GM12878 (cell line): Measurements from ENCODE around the gene FGD4. TPM values are rescaled to one million over a fixed set of nuclear protein-coding genes. Genes with fewer than 3 reads are reported as not detected.

Experiments used
- ATAC-seq: fragments of 200-7000 bp; cut with Tn5 transposase; 3 replicates; pipeline ENCODE4 v1.9.1; 2020; ENCODE audit warnings: mild to moderate bottlenecking, moderate library complexity
- BruUV-seq: library from RNA; stranded (reverse); fragments of 400-500 nt; replicated peaks from 2 replicates; lab custom pipeline; 2021; lab: Mats Ljungman, UMichigan
- CTCF ChIA-PET: fragments of 300-600 bp; sonication (Branson Sonifier 250); formaldehyde crosslinking; extraction: SDS; loops from one replicate; lab custom pipeline; 2021; ENCODE audit warnings: inconsistent platforms; lab: Yijun Ruan, JAX
- POLR2A ChIA-PET: fragments of 350-600 bp; formaldehyde crosslinking; extraction: SDS; loops from one replicate; lab custom pipeline; 2021; ENCODE audit warnings: inconsistent platforms; lab: Charles Lee
- RAD21 ChIA-PET: fragments of 300-600 bp; sonication (Branson Sonifier 250); formaldehyde crosslinking; loops from one replicate; lab custom pipeline; 2023; ENCODE audit warnings: antibody characterized with exemption; ENCODE audit not compliant: unreplicated experiment; lab: Charles Lee
- SMC1A ChIA-PET: fragments of 300-600 bp; sonication (Branson Sonifier 250); formaldehyde crosslinking; loops from one replicate; lab custom pipeline; 2023; ENCODE audit not compliant: unreplicated experiment, uncharacterized antibody; lab: Charles Lee
- DNase-seq: peaks from one replicate; pipeline ENCODE4 v3.0.0-alpha.2; 2011; ENCODE audit warnings: low read depth, low spot score
- FAIRE-seq: peaks from 3 replicates; lab custom pipeline; 2011; peaks lifted over from hg19 to GRCh38; lab: Jason Lieb, UNC
- H2AFZ ChIP-seq: 2 replicates; pipeline ENCODE4 v1.6.0; 2011; ENCODE audit warnings: low read depth, low read length, control low read depth; ENCODE audit not compliant: control insufficient read depth
- H3K27ac ChIP-seq: 2 replicates; pipeline ENCODE4 v1.5.1; 2011; ENCODE audit warnings: control low read depth; ENCODE audit not compliant: control insufficient read depth, insufficient read depth
- H3K27me3 ChIP-seq, 2 experiments: replicated peaks in 1 of 2; 2 replicates each; pipeline versions ENCODE4 v1.6.0 to v1.6.1; 2011; ENCODE audit warnings: low read length in 1 of 2; ENCODE audit not compliant: control insufficient read depth in 2 of 2, insufficient read depth in 2 of 2
- H3K36me3 ChIP-seq, 2 experiments: 2 replicates each; pipeline ENCODE4 v1.5.1; 2011; ENCODE audit warnings: low read length in 1 of 2; ENCODE audit not compliant: control insufficient read depth in 2 of 2, insufficient read depth in 2 of 2
- H3K4me1 ChIP-seq: 2 replicates; pipeline ENCODE4 v1.6.1; 2011; ENCODE audit warnings: mild to moderate bottlenecking, low read length, moderate library complexity, mixed read lengths; ENCODE audit not compliant: control insufficient read depth, insufficient read depth
- H3K4me2 ChIP-seq: 2 replicates; pipeline ENCODE4 v1.6.0; 2011; ENCODE audit warnings: control low read depth; ENCODE audit not compliant: control insufficient read depth, insufficient read depth
- H3K4me3 ChIP-seq: fragments of 200-600 bp; sonication (generic); 2 replicates; pipeline ENCODE4 v1.5.1; 2016
- H3K79me2 ChIP-seq: 2 replicates; pipeline ENCODE4 v1.6.0; 2011; ENCODE audit warnings: low read length; ENCODE audit not compliant: control insufficient read depth, insufficient read depth
- H3K9ac ChIP-seq: 2 replicates; pipeline ENCODE4 v1.8.0; 2011; ENCODE audit warnings: low read length, control low read depth, mixed read lengths; ENCODE audit not compliant: control insufficient read depth, insufficient read depth
- H3K9me3 ChIP-seq: replicated peaks from 3 replicates; pipeline ENCODE4 v1.5.1; 2011; ENCODE audit warnings: mild to moderate bottlenecking, low read length; ENCODE audit not compliant: control insufficient read depth, insufficient read depth
- H4K20me1 ChIP-seq: 2 replicates; pipeline ENCODE4 v1.6.0; 2011; ENCODE audit not compliant: control insufficient read depth, insufficient read depth
- CBX5 ChIP-seq: sonication (generic); IDR thresholded peaks from 2 replicates; pipeline ENCODE4 v1.6.1; 2016; ENCODE audit warnings: low read depth, moderate library complexity, mild to moderate bottlenecking, inconsistent platforms
- FOS ChIP-seq: IDR thresholded peaks from 3 replicates; pipeline ENCODE4 v1.6.1; 2011; ENCODE audit warnings: borderline replicate concordance; ENCODE audit not compliant: insufficient read length; ENCODE audit errors: extremely low read depth
- HDGF ChIP-seq: fragments of 450-650 bp; IDR thresholded peaks from 2 replicates; pipeline ENCODE4 v1.6.1; 2016; ENCODE audit warnings: antibody characterized with exemption
- HSF1 ChIP-seq: fragments of 150-350 bp; IDR thresholded peaks from 2 replicates; pipeline ENCODE4 v1.6.1; 2014; ENCODE audit warnings: mild to moderate bottlenecking, low read depth, low read length
- IKZF2 ChIP-seq, 2 experiments: fragments of 450-650 bp; IDR thresholded peaks; 2 replicates each; pipeline ENCODE4 v1.6.1; 2017; ENCODE audit warnings: mild to moderate bottlenecking in 2 of 2, moderate library complexity in 2 of 2
- IRF4 ChIP-seq: IDR thresholded peaks from 2 replicates; pipeline ENCODE4 v1.6.1; 2011; ENCODE audit warnings: low read depth, low read length
- JUNB ChIP-seq: IDR thresholded peaks from 2 replicates; pipeline ENCODE4 v1.6.1; 2016; ENCODE audit warnings: antibody characterized with exemption, mild to moderate bottlenecking
- JUND ChIP-seq: IDR thresholded peaks from 2 replicates; pipeline ENCODE4 v1.6.1; 2012; ENCODE audit warnings: low read depth, mild to moderate bottlenecking, low read length, improper control_type of control experiment, moderate library complexity
- LARP7 ChIP-seq: fragments of 450-650 bp; IDR thresholded peaks from 2 replicates; pipeline ENCODE4 v1.6.1; 2017; ENCODE audit warnings: mild to moderate bottlenecking
- NR2C2 ChIP-seq: IDR thresholded peaks from 2 replicates; pipeline ENCODE4 v1.6.1; 2011; ENCODE audit warnings: borderline replicate concordance, low read depth; ENCODE audit not compliant: control insufficient read depth, insufficient read length
- RAD21 ChIP-seq: IDR thresholded peaks from 2 replicates; pipeline ENCODE4 v1.6.1; 2011; ENCODE audit warnings: mild to moderate bottlenecking, low read depth, low read length, moderate library complexity; ENCODE audit not compliant: insufficient read depth
- RBBP5 ChIP-seq: fragments of 200-600 bp; sonication (generic); conservative IDR thresholded peaks from 2 replicates; pipeline ENCODE4 v1.6.1; 2016
- RELB ChIP-seq: fragments of 450-650 bp; IDR thresholded peaks from 2 replicates; pipeline ENCODE4 v1.6.1; 2017; ENCODE audit warnings: low read depth, mild to moderate bottlenecking, moderate library complexity
- SMC3 ChIP-seq: IDR thresholded peaks from 2 replicates; pipeline ENCODE4 v1.6.1; 2011; ENCODE audit warnings: low read length, improper control_type of control experiment, borderline replicate concordance
- ZNF24 ChIP-seq: fragments of 450-650 bp; IDR thresholded peaks from 2 replicates; pipeline ENCODE4 v1.6.1; 2017; ENCODE audit warnings: antibody characterized with exemption, mild to moderate bottlenecking
- ZNF592 ChIP-seq: fragments of 450-650 bp; IDR thresholded peaks from 2 replicates; pipeline ENCODE4 v1.6.1; 2017; ENCODE audit warnings: mild to moderate bottlenecking, moderate library complexity
- WGBS: methylation state at CpG from one replicate; pipeline ENCODE4 v1.1.6; 2016; ENCODE audit warnings: low lambda C conversion rate; ENCODE audit not compliant: insufficient replicate concordance, insufficient coverage; ENCODE audit errors: missing lambda C conversion rate; 5-methylcytosine and 5-hydroxymethylcytosine counted together
- in situ Hi-C: fragments of 300-500 bp; cut with MboI; formaldehyde crosslinking; loops from 9 replicates; pipeline ENCODE4 v1.14.3; 2018; ENCODE audit warnings: mixed read lengths
- intact Hi-C: fragments of 100-400 bp; cut with micrococcal nuclease; formaldehyde crosslinking; loops from one replicate; pipeline ENCODE4 v1.14.2; 2022; ENCODE audit not compliant: unreplicated experiment
- polyA plus RNA-seq, 11 experiments: library from polyadenylated mRNA; depleted of rRNA in 4 of 11; unstranded in 6 of 11; stranded (reverse) in 5 of 11; fragments of >200 nt; fragmentation: Nextera tagmentation in 4 of 11; fragmentation: Illumina TruSeq in 1 of 11; extraction: Ambion mirVana in 4 of 11; extraction: Trizol in 1 of 11; gene quantifications; 1 replicate in 1 of 11; 2 replicates in 10 of 11; pipeline versions ENCODE4 v1.2.1 to v1.2.3, GENCODE V29; 2011 to 2016; ENCODE audit warnings: inconsistent platforms in 2 of 11, missing spikeins in 2 of 11, low read depth in 1 of 11
- total RNA-seq, 4 experiments: library from RNA; depleted of rRNA in 3 of 4; stranded (reverse); fragments of >200 nt in 3 of 4; fragmentation: Illumina TruSeq in 1 of 4; extraction: Trizol in 1 of 4; gene quantifications; 2 replicates each; pipeline versions ENCODE4 v1.2.1 to v1.2.3, GENCODE V29; 2013 to 2021

FGD4 gene
- total and polyA plus RNA-seq, 10 of the 15 experiments (the other 5 are each of a cell fraction or from before 2014, with no cell fraction given), result 0.01 to 0.18 (median 0.08) TPM; not detected in 3

- POLR2A ChIA-PET, result interaction anchor here (2.3 kb wide), 1 partner anchor 216 kb away, joined by 6 read pairs; no protein-coding TSS in a partner anchor
- H3K4me1 ChIP-seq, result no peaks in the 10 kb centered on the region; the same call in 1 of the 2 replicates
- in situ Hi-C loops, result loop anchor here (5.0 to 10.0 kb wide), 3 partner anchors 217 to 1559 kb away; no protein-coding TSS in a partner anchor
- TF ChIP-seq SMC3 (peak; percentile 81), NR2C2 (no peak), IRF4 (no peak), ZNF592 (0 out of 2 replicates have a peak, but pooled peaks have one; percentile 45), CBX5 (no peak), LARP7 (no peak), RELB (no peak), HDGF (no peak), FOS (no peak), ZNF24 (peak; percentile 35; the same call in 1 of the 2 replicates), JUNB (no peak), RAD21 (peak; percentile 82), IKZF2 (IDR thresholded peaks at IDR 0.05) (no peak), HSF1 (no peak), RBBP5 (no peak), JUND (no peak)
Measured at GRCh38 chr12:32455607-32456071, 56.3 kb downstream of the FGD4 start.

More at GRCh38 chr12:32455607-32456071, 56.3 kb downstream of the FGD4 start:
- no peak overlapping the region for H3K27ac ChIP-seq
- ATAC-seq, result peak; percentile 48; the same call in 2 of the 3 replicates
- H4K20me1 ChIP-seq, result no peaks in the 10 kb centered on the region
- no peak for DNase-seq
- no peak overlapping the region for H3K4me2 ChIP-seq
- ChIA-PET CTCF (interaction anchor here (0.8 to 8.0 kb wide), 31 partner anchors 12 to 802 kb away, joined by 3 to 106 read pairs (median 5); partner anchors contain the start of gene YARS2), RAD21 (interaction anchor here (0.6 to 4.7 kb wide), 19 partner anchors 16 to 1567 kb away, joined by 3 to 73 read pairs (median 5); partner anchors contain the start of genes ALG10, ETFBKMT and YARS2), SMC1A (interaction anchor here (0.6 to 10.2 kb wide), 26 partner anchors 11 to 1564 kb away, joined by 3 to 108 read pairs (median 4); partner anchors contain the start of gene YARS2)
- no peaks in the 10 kb centered on the region for H3K9me3 ChIP-seq
- H3K9ac ChIP-seq, result no peak overlapping the region
- no TSS peak for BruUV-seq
- no peaks in the 10 kb centered on the region for H3K27me3 ChIP-seq
- no peaks in the 10 kb centered on the region for H3K79me2 ChIP-seq
- peak overlapping the region; percentile 3; the same call in 1 of the 2 replicates for H2AFZ ChIP-seq
- FAIRE-seq, result peak; percentile 89
- no peak overlapping the region for H3K4me3 ChIP-seq
- WGBS, result 0% methylated on average over 1 of the region's 1 CpG
- H3K36me3 ChIP-seq, result no peaks in the 10 kb centered on the region
- intact Hi-C loops, result loop anchor here (1.0 to 5.0 kb wide), 5 partner anchors 202 to 1567 kb away; partner anchors contain the start of genes ALG10 and YARS2
